ENCODE measurements around the gene SHB.

SHB gene

GRCh38 chr9:37942621-37943344, 126.2 kb downstream of the SHB start:
- DNase-seq (ENCODE audit: insufficient read length, low spot score) (no peak), FAIRE-seq (no peak)

DNA sequence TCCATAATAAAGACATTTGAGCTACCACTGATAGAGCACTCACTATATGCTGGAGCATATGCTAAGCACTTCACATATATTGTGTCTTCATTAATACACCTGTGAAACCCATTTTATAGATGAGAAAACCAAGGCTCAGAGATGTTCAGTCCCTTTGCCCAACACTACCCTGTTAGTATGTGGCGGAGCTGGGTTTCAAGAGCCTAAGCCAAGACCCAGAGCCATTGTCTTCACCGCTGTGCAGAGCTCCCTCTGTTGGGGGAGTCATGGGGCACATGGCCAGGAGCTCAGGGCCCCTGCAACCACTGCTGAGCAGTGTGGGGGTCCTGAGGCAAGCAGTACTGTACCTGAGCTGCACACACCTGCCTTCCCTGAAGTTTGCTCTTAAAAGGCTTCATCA, 127.8 kb downstream of the SHB start:
- FAIRE-seq (no peak), DNase-seq (ENCODE audit: insufficient read length, low spot score) (no peak)

GRCh38 chr9:37939575-37940095, 129.4 kb downstream of the SHB start:
- no peak for FAIRE-seq

GRCh38 chr9:37938121-37938891, 130.7 kb downstream of the SHB start:
- FAIRE-seq (no peak), DNase-seq (ENCODE audit: insufficient read length, low spot score) (no peak)

More at GRCh38 chr9:37939575-37940095, 129.4 kb downstream of the SHB start:
- DNase-seq (ENCODE audit: insufficient read length, low spot score) = no peak

DNA sequence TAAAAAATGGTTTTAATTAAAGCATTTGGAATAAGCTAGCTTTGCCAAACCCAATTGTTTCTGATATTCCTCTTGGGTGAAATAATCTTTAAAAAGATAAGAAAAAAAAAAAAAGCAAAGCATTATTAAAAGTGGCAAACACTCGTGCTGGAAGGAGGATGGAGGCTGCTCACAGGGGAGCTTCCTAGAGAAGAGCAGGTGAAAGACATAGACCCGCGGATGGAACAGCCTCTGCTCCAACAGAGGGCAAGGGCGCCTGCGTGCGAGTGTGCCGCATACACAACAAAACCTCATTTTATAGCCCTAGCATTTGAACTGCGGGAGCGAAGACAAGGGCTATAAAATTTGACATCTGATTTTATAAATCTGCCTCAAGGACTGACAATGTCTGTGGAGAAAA, 131.7 kb downstream of the SHB start:
- no peak for FAIRE-seq
- DNase-seq (ENCODE audit: insufficient read length, low spot score) = no peak

- FAIRE-seq (no peak), DNase-seq (ENCODE audit: insufficient read length, low spot score) (no peak)
Observed at GRCh38 chr9:37936965-37937364, 132.1 kb downstream of the SHB start.

GRCh38 chr9:37936376-37936775, 132.7 kb downstream of the SHB start:
- FAIRE-seq (no peak), DNase-seq (ENCODE audit: insufficient read length, low spot score) (no peak)

DNA sequence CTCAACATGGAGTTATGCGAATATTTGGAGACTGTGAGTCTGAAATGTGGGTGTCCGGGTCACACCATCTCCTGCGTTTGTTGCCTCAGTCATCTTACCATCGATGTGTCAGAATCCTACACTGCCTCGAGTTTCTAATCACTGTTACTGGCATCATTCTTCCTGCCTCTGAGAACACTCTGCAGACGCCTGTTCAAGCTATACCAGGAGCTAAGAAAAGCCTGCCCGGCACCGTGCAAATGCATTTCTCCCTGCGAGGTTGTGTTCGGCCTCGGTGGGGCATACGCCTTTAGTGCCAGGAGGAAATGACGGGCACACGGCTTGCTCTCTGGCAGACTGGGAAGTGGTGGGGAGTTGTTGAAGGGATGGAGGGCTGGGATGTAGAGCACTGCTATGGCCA, 133.9 kb downstream of the SHB start:
- FAIRE-seq (no peak), DNase-seq (ENCODE audit: insufficient read length, low spot score) (no peak)

DNA sequence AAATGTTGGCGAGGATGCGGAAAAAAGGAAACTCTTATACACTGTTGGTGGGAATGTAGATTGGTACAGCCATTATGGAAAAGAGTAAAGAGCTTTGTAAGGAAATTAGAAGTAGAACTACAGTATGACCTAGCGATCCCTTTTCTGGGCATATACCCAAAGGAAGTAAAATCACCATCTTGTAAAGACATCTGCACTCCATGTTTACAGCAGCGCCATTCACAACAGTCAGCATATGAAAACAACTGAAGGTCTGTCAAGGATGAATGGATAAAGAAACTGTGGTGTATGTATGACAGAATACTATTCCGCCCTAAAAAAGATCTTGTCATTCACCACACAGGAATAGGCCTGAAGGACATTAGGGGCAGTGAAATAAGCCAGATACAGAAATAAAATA, 137.4 kb downstream of the SHB start:
- no peak for DNase-seq (ENCODE audit: insufficient read length, low spot score)
- FAIRE-seq = no peak

GRCh38 chr9:37929441-37929895, 139.6 kb downstream of the SHB start:
- FAIRE-seq (no peak), DNase-seq (ENCODE audit: insufficient read length, low spot score) (no peak)

GRCh38 chr9:37928552-37929430, 140.2 kb downstream of the SHB start:
- DNase-seq (ENCODE audit: insufficient read length, low spot score) (no peak), FAIRE-seq (no peak)

GRCh38 chr9:37927601-37928551, 141.2 kb downstream of the SHB start:
- FAIRE-seq = no peak
- no peak for DNase-seq (ENCODE audit: insufficient read length, low spot score)

DNA sequence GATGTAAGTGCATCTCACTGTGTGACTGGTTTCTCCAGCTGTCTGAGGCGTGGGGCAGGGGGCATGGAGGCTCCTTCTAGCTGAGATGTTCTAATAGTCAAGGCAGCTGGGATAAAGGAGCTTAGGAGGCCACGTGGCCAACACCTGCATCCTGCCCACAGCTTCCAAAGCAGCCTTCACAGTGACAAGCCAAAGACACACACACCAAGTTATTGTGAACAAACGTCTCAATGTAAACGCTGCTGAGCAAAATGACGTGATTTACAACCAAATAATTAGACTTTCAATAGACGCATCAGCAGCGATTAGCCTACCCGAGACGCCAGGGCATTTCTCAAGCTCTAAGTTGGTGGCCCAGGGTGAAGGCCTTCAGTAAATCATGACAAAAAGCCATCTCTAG, 141.9 kb downstream of the SHB start:
- DNase-seq (ENCODE audit: insufficient read length, low spot score) = no peak
- FAIRE-seq = no peak

DNA sequence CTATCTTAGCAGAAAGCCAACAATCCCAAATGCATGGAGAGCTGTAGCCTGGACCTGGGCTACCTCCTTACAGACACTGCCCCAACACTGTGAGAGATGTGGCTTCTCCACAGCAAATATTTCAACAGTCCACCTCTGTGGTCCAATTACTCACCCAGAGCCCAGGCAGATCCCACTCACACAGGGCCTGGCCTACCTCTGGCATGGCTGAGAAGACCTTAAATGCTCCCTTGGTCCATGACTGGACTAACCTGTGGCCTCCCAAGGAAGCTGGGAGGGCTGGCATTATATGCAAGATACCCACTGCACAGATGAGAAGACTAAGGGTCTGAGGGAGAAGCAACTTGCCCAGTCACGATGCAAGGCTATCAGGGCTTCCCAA, 142.3 kb downstream of the SHB start:
- FAIRE-seq (no peak), DNase-seq (ENCODE audit: insufficient read length, low spot score) (no peak)

DNA sequence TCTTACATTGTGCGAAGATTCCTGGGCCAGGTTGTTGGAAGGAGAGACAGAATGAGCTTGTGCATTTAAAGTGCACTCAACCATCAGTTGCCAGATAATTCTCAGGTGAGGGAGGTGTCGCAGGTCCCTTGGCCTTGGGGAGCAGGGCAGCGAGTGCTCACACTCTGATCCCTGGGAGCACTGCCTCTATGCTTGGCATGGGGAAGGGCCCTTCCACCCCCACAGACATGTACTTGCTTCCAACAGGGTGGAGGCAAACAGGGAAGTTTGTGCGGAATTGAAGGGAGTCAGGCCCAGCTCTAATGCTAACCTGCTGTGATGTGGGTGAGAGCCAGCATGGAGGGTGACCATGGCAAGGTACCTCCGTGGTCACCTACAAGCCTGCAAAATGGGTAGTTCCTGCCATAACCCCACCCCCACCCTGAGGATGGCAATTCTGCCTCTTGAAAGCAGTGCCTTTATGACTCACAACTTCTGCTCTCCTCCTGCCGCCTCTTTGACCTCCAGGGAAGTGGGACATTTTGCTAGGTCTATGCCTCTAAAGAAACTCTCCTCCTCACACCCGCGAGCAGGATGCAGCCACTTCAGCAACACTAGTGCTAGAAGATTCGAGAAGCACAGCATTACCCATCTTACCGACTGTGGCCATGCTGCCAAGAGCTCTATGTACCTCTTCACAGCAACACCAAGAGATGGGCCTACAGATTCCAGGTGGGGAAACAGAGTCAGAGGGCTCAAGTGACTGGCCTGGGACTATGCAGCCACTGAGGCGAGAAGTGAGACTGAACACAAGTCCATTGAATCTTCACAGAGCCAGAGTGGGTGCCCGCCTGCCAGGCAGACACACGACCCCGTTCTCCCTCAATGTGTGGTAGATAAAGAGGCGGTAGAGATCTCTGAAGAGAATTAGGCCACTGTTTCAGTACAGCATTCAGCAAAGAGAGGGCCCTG, 143.0 kb downstream of the SHB start:
- FAIRE-seq = no peak
- no peak for DNase-seq (ENCODE audit: insufficient read length, low spot score)

DNA sequence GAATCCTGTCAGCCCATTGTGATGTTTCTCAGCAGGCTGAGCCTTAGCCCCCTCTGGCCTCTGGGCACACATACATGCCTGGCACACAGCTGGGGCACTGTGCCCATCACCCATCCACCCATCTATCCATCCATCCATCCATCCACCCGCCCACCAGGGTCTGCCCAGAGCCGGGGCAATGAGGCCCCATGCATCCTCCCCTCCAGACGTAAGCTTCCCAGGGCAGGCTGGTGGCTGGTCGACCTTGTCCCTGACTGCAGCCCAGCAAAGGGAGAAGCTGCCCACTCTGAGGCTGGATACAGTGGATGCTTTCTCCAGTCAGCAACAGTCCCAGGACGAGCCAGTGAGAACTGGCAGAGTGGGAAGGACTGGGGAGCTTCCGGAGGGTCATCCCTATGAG, 144.0 kb downstream of the SHB start:
- no peak for FAIRE-seq
- DNase-seq (ENCODE audit: insufficient read length, low spot score) = no peak

DNA sequence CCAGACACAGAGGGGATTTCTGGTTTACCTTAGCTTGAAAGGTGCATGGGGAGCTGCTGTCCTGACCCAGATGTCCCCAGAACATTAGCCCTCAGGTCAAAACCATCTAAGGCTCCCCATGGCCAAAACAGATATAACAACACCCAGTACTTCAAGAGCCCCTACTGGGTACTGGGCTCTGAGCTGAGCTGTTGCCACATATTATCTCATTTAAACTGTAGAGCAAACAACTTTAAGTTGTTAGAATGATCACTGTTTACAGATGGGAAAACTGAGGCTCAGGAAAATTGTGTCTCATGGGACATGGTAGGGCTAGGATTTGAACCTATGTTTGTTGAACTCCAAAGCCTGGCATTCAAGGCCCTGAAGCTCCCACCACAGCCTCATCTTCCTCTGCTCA, 144.5 kb downstream of the SHB start:
- FAIRE-seq (no peak), DNase-seq (ENCODE audit: insufficient read length, low spot score) (no peak)

DNA sequence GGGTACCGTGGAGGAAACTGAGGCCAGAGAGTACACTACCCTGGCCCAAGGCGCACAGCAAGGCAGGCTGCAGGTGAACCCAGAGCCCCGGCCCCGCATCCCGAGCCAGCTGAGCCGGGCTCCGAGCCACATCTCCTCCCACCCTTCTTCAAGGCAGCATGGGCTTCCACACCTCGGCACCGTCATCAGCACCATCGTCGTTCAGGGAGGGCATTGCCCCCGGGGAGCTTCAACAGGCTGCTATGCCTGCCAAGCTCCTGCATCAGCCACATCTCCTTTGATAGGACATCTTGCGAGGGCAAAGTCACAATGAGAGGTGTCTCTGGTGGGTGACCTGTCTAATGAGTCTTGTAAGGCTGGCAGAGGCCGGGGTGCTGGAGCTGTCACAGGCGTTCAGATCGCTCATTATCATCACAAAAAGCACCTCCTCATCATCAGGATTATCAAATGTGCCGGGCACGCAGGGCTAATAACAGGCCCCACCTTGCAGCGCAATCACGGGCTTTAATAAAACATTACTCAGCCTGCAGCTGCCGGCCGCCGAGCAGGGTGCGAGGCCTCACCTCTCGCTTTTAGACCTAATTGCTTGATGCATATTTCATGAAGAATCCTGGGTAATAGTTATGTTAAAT, 145.1 kb downstream of the SHB start:
- DNase-seq (ENCODE audit: insufficient read length, low spot score) (no peak), FAIRE-seq (no peak)

Data from GM19239 (cell line).